GM12801 (cell line): Measurements from ENCODE around the gene NRXN3.

Source experiments
- TF ChIP-seq, protein P1 (sequence below): IDR thresholded peaks from one replicate; pipeline ENCODE4 v1.5.1; 2011; ENCODE audit warnings: control low read depth; ENCODE audit not compliant: insufficient read length; ENCODE audit errors: extremely low read depth

NRXN3 gene

DNA sequence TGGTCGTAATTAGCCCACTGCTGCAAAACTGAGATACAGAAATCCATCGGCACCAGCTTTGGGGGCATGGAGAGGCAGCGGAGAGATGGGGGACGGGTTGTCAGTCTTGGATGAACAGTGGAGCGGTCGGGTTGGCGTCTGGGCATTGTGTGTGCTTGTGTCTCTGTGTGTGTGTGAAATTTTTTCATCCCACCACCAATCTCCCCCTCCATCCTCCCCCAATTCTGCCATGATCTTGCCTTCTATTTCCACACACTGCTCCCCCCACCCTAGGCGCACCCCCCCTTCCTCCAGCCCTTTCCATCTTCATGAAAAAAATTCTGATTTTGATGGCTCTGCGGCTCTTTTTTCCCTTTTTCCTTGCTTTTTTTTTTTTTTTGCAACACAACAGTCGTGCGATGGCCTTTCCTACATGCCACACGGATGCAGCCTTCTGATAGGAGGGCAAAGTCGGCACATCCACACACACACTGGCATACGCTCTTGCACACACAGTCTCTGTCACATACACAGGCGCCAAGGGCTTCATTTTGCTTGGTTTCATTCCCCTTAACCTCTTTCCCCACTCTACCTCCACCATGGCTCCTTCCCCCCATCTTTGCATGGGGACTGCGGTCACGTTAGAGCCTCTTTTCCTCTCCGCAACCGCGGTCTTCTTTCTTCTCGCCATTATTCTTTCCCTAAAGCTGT is 3.3 kb downstream of the NRXN3 start:
- TF ChIP-seq, protein P1, sequence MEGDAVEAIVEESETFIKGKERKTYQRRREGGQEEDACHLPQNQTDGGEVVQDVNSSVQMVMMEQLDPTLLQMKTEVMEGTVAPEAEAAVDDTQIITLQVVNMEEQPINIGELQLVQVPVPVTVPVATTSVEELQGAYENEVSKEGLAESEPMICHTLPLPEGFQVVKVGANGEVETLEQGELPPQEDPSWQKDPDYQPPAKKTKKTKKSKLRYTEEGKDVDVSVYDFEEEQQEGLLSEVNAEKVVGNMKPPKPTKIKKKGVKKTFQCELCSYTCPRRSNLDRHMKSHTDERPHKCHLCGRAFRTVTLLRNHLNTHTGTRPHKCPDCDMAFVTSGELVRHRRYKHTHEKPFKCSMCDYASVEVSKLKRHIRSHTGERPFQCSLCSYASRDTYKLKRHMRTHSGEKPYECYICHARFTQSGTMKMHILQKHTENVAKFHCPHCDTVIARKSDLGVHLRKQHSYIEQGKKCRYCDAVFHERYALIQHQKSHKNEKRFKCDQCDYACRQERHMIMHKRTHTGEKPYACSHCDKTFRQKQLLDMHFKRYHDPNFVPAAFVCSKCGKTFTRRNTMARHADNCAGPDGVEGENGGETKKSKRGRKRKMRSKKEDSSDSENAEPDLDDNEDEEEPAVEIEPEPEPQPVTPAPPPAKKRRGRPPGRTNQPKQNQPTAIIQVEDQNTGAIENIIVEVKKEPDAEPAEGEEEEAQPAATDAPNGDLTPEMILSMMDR: no peak

DNA sequence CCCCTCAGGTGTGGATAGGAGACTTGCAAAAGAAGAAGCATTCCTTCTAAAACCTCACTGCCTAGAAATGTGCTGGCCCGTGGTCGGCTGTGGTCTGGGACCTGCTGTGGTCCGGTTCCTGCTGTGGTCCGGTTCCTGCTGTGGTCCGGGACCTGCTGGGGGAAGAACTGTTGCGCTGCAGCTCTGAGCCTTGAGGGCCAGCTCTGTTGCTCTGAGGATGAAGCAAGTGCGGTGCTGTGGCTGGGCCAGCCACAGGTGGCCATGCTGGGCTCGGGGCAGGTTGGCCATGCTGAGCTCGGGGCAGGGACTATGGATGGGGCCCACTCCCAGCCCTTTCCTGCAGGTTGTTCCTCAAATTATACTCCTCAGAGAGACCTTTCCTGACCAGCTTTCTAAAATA is 5.2 kb downstream of the NRXN3 start:
- TF ChIP-seq, protein P1: no peak

DNA sequence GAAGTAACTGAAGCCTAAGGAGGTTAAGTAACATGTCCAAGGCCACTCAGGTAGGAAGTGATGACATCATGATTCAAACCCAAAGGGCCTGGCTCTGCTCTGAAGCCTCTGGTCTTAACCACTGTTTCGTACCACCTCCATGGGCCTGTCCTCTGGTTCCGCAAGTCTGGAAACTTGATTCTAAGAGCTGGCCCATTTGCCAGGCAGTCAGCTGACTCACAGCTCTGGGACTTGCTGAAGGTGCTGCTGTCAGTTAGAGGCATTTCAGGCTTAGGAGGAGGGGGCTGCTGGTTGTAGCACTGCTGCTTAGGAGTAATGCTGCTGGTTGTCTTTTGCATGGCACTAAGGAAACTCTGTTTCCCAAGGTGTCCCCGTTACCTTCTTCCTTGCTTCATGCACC is 7.9 kb downstream of the NRXN3 start:
- TF ChIP-seq, protein P1: no peak

DNA sequence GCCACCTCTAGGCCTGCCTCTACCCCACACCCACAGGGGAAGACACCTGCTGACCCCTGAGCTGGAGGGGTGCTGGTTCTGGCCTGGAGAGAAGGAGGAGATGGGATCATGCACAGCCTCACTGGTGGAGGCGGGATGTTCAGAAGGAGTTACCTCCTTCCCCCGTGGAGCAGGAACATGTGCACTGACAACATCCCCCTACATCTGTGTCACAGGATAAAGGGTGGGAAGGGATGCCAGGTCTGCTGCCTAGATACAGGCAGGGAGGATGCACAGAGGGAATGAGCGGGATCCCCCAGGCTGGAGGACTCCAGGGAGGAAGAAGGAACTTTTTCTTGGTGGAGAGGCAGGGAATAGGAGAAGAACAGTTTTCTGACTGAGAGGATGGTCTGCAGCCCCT is 8.8 kb downstream of the NRXN3 start:
- TF ChIP-seq, protein P1: no peak

DNA sequence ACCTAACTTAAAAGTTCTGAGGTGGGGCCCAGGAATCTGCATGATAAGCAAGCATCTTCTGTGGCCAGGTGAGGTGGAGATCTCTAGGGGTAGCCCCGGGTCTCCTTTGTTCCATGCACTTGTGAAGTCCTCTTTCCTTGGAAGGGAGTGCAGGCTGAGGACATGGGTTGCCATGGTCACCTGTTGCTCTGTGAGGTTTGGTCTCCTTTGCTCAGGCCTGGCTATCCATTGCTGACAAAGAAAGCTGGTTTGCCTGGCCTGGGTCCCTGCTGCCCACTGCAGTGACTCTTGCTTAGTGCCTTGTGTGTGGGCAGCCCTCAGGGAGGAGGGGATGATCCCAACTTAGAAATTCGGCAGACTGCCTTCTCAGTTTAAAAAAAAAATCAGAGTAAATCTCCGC is 11.1 kb downstream of the NRXN3 start:
- TF ChIP-seq, protein P1: no peak

DNA sequence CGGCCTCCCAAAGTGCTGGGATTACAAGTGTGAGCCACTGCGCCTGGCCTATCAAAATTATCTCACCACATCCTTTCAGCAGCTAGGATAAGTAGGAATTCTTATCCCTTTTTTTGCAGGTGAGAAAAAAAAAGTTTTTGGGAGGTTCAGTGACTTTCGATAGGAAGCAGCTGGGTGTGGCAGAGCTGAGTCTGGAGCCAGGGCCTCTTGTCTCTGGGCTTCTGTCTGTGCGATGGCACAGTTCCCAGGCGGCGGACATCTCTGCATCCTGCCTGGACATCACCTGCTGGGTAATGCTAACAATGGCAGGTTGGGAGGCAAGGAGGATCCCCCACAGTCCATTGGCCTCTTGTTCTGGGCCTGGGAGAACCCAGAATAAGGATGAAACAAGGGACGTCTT is 12.5 kb downstream of the NRXN3 start:
- TF ChIP-seq, protein P1: no peak

DNA sequence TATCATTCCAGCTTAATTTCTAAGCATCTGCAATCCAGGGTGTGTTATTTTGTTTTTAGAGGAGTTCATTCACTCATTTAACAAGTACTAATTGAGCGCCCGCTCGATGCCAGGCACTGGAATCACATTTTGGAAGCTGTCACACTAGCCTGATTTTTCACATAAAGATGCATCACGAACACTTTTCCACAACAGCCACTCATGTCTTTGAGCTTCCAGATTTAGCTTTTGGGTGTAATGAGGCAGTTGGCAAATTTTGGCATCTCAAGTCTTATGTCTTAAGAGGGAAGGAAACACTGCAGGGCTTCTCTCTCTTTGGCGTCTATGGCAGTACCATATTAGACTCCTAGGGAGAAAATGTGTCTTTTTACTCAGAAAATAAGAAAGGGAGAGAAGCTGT is 14.0 kb downstream of the NRXN3 start:
- TF ChIP-seq, protein P1: no peak
